NCI-H2196 (cell line): ENCODE results near the gene CD5L.

ENCODE experiments used
- DNase-seq: peaks from one replicate; lab custom pipeline; 2025; ENCODE audit not compliant: unreplicated experiment; lab: John Stamatoyannopoulos, UW

Gene CD5L

GRCh38 chr1:157841708-157842107 lies at the start of gene CD5L:
Gene CD5L (minus strand): TSS chr1:157841808. CDS start chr1:157841701, 107 bp downstream.
- no peak for DNase-seq

- DNase-seq = no peak
These were observed 41.0 kb upstream of the CD5L start for GRCh38 chr1:157882580-157882979.

- DNase-seq = no peak
These were observed 39.0 kb upstream of the CD5L start for GRCh38 chr1:157880621-157881020.

GRCh38 chr1:157878059-157878458 lies 36.5 kb upstream of the CD5L start:
- DNase-seq = no peak

- DNase-seq = no peak
These were observed 28.9 kb upstream of the CD5L start for GRCh38 chr1:157870490-157870889.

GRCh38 chr1:157868654-157869053 lies 27.0 kb upstream of the CD5L start:
- no peak for DNase-seq

- DNase-seq = no peak
These were observed 20.8 kb upstream of the CD5L start for GRCh38 chr1:157862114-157863070.

GRCh38 chr1:157856538-157856937 lies 14.9 kb upstream of the CD5L start:
- no peak for DNase-seq

GRCh38 chr1:157852476-157852875 lies 10.9 kb upstream of the CD5L start:
- DNase-seq = no peak

GRCh38 chr1:157849229-157849875 lies 7.7 kb upstream of the CD5L start:
- no peak for DNase-seq

- no peak for DNase-seq
These were observed 2.7 kb upstream of the CD5L start for GRCh38 chr1:157844089-157844830.

GRCh38 chr1:157842939-157843338 lies 1.3 kb upstream of the CD5L start:
- no peak for DNase-seq

- no peak for DNase-seq
These were observed 2.6 kb downstream of the CD5L start for GRCh38 chr1:157838966-157839365.

GRCh38 chr1:157834430-157834829 lies 7.2 kb downstream of the CD5L start:
- DNase-seq = no peak

- DNase-seq = no peak
These were observed 8.5 kb downstream of the CD5L start for GRCh38 chr1:157833145-157833544.

GRCh38 chr1:157831968-157832626 lies 9.5 kb downstream of the CD5L start:
- DNase-seq = no peak

- no peak for DNase-seq
These were observed 10.7 kb downstream of the CD5L start for GRCh38 chr1:157830887-157831286.

GRCh38 chr1:157829711-157830110 lies 11.9 kb downstream of the CD5L start:
- DNase-seq = no peak

- DNase-seq = no peak
These were observed 12.4 kb downstream of the CD5L start for GRCh38 chr1:157829210-157829609.

GRCh38 chr1:157820299-157820698 lies 21.3 kb downstream of the CD5L start:
- no peak for DNase-seq

- no peak for DNase-seq
These were observed 21.7 kb downstream of the CD5L start, which contains the start of gene FCRL1 for GRCh38 chr1:157819896-157820295. Gene FCRL1 (minus strand): TSS chr1:157820120. CDS start chr1:157820037, 83 bp downstream.
